Posterior vena cava (tissue), 2 donors: ENCODE data around the gene NSFL1C. TPM values are rescaled to one million over a fixed set of nuclear protein-coding genes. Genes with fewer than 3 reads are reported as not detected.

ENCODE experiments used
- DNase-seq: peaks from one replicate; pipeline ENCODE4 v3.0.0-alpha.2; 2020; ENCODE audit warnings: low spot score
- intact Hi-C, 2 donors: fragments of 100-400 bp; cut with DNase I; formaldehyde crosslinking; loops; one replicate each; pipeline versions ENCODE4 v1.14.1 to v1.14.2; 2022 to 2023
- total RNA-seq, 2 donors: library from RNA; stranded (reverse); fragmentation: NEBNext Ultra II Directional; extraction: Animal tissue kit (Norgen Biotek cat#: 25700); gene quantifications; one replicate each; pipeline ENCODE4 v1.2.1, GENCODE V29; 2021
- donor health status: DM: yes; HTN: yes; CAD: no.
- donor health status: DM: yes; HTN: yes; CAD: no.

The NSFL1C gene
- total RNA-seq, 2 donors from 2014 or later, result 58.7 to 62.0 TPM

- intact Hi-C loops, result loop anchor here in 1 of 2 donors (2.0 kb wide), 1 partner anchor 74 kb away; the partner anchor contains the start of gene FKBP1A
- DNase-seq, result no peak
Observed at GRCh38 chr20:1467082-1467354, 369 bp upstream of the NSFL1C start.

- intact Hi-C loops, result loop anchor here in 1 of 2 donors (2.0 kb wide), 1 partner anchor 73 kb away; the partner anchor contains the start of gene FKBP1A
- no peak for DNase-seq
Observed at GRCh38 chr20:1465470-1466210, 1.0 kb downstream of the NSFL1C start.

GRCh38 chr20:1463971-1464570 lies 2.6 kb downstream of the NSFL1C start:
- DNase-seq, result no peak
- intact Hi-C loops, result no loop called here

GRCh38 chr20:1462834-1463233 lies 3.8 kb downstream of the NSFL1C start:
- intact Hi-C loops, result no loop called here
- DNase-seq, result no peak

GRCh38 chr20:1462001-1462400 lies 4.6 kb downstream of the NSFL1C start:
- intact Hi-C loops, result no loop called here
- DNase-seq, result no peak

- intact Hi-C loops, result no loop called here
- DNase-seq, result no peak
Observed at GRCh38 chr20:1460275-1460674, 6.4 kb downstream of the NSFL1C start.

- DNase-seq, result no peak
- intact Hi-C loops, result no loop called here
Observed at GRCh38 chr20:1457992-1458391, 8.7 kb downstream of the NSFL1C start.

GRCh38 chr20:1456300-1456699 lies 10.3 kb downstream of the NSFL1C start:
- no peak for DNase-seq
- intact Hi-C loops, result no loop called here

GRCh38 chr20:1450926-1451491 lies 15.6 kb downstream of the NSFL1C start:
- intact Hi-C loops, result no loop called here
- no peak for DNase-seq

- intact Hi-C loops, result no loop called here
- DNase-seq, result no peak
Observed at GRCh38 chr20:1449370-1449769, 17.3 kb downstream of the NSFL1C start.

GRCh38 chr20:1448081-1448620 lies 18.5 kb downstream of the NSFL1C start:
- intact Hi-C loops, result loop anchor here in 1 of 2 donors (1.0 kb wide), 1 partner anchor 132 kb away; no protein-coding TSS in a partner anchor
- DNase-seq, result no peak

- intact Hi-C loops, result no loop called here
- no peak for DNase-seq
Observed at GRCh38 chr20:1446536-1446935, 20.1 kb downstream of the NSFL1C start.

- no peak for DNase-seq
- intact Hi-C loops, result no loop called here
Observed at GRCh38 chr20:1443085-1443484, 23.6 kb downstream of the NSFL1C start.

GRCh38 chr20:1442304-1442703 lies 24.3 kb downstream of the NSFL1C start:
- intact Hi-C loops, result no loop called here
- no peak for DNase-seq

- intact Hi-C loops, result no loop called here
Observed at GRCh38 chr20:1441133-1441532, 25.5 kb downstream of the NSFL1C start.

GRCh38 chr20:1440024-1440423 lies 26.6 kb downstream of the NSFL1C start:
- no peak for DNase-seq
- intact Hi-C loops, result no loop called here

More at GRCh38 chr20:1441133-1441532, 25.5 kb downstream of the NSFL1C start:
- no peak for DNase-seq

- DNase-seq, result no peak
- intact Hi-C loops, result loop anchor here in 1 of 2 donors (2.0 kb wide), 1 partner anchor 126 kb away; no protein-coding TSS in a partner anchor
Observed at GRCh38 chr20:1438361-1438760, 28.3 kb downstream of the NSFL1C start.

GRCh38 chr20:1437235-1437904 lies 29.3 kb downstream of the NSFL1C start:
- DNase-seq, result peak; percentile 93
- intact Hi-C loops, result no loop called here

GRCh38 chr20:1436263-1436662 lies 30.4 kb downstream of the NSFL1C start:
- intact Hi-C loops, result no loop called here

GRCh38 chr20:1435337-1435699 lies 31.3 kb downstream of the NSFL1C start:
- intact Hi-C loops, result no loop called here

More at GRCh38 chr20:1436263-1436662, 30.4 kb downstream of the NSFL1C start:
- DNase-seq, result no peak

More at GRCh38 chr20:1435337-1435699, 31.3 kb downstream of the NSFL1C start:
- no peak for DNase-seq
